Measurements from ENCODE around the gene POC1A. TPM values are rescaled to one million over a fixed set of nuclear protein-coding genes. Genes with fewer than 3 reads are reported as not detected.

The POC1A gene
- total RNA-seq, 1 donor from 2014 or later, result 5.7 TPM

GRCh38 chr3:52146189-52146588 lies 8.0 kb downstream of the POC1A start:
- no peaks in the 10 kb centered on the region for H3K9me3 Mint-ChIP-seq (ENCODE audit: low read depth)
- no peak overlapping the region for H3K4me3 Mint-ChIP-seq (ENCODE audit: unreplicated experiment)
- no peaks in the 10 kb centered on the region for H3K27me3 Mint-ChIP-seq (ENCODE audit: low read depth)
- DNase-seq (ENCODE audit: low spot score), result peak; percentile 46
- H3K27ac Mint-ChIP-seq (ENCODE audit: unreplicated experiment), result no peak overlapping the region
- peaks cover 2% of the 10 kb centered on the region for H3K36me3 Mint-ChIP-seq (ENCODE audit: low read depth)
- TF ChIP-seq CTCF (IDR thresholded peaks at IDR 0.05), result no peak
- H3K4me1 Mint-ChIP-seq (ENCODE audit: low read depth), result peaks cover 3% of the 10 kb centered on the region

GRCh38 chr3:52145736-52146110 lies 8.5 kb downstream of the POC1A start:
- H3K4me3 Mint-ChIP-seq (ENCODE audit: unreplicated experiment), result no peak overlapping the region
- H3K36me3 Mint-ChIP-seq (ENCODE audit: low read depth), result peaks cover 2% of the 10 kb centered on the region
- H3K27ac Mint-ChIP-seq (ENCODE audit: unreplicated experiment), result no peak overlapping the region

GRCh38 chr3:52144796-52145735 lies 9.2 kb downstream of the POC1A start:
- Mint-ChIP-seq H3K36me3 (ENCODE audit: low read depth) (peaks cover 2% of the 10 kb centered on the region), H3K4me1 (ENCODE audit: low read depth) (peaks cover 3% of the 10 kb centered on the region), H3K27me3 (ENCODE audit: low read depth) (no peaks in the 10 kb centered on the region), H3K27ac (ENCODE audit: unreplicated experiment) (peak overlapping the region; percentile 29), H3K4me3 (ENCODE audit: unreplicated experiment) (no peak overlapping the region), H3K9me3 (ENCODE audit: low read depth) (no peaks in the 10 kb centered on the region)
- no peak for TF ChIP-seq CTCF (IDR thresholded peaks at IDR 0.05)
- DNase-seq (ENCODE audit: low spot score), result peak; percentile 72

More at GRCh38 chr3:52145736-52146110, 8.5 kb downstream of the POC1A start:
- H3K9me3 Mint-ChIP-seq (ENCODE audit: low read depth), result no peaks in the 10 kb centered on the region
- no peaks in the 10 kb centered on the region for H3K27me3 Mint-ChIP-seq (ENCODE audit: low read depth)
- peaks cover 3% of the 10 kb centered on the region for H3K4me1 Mint-ChIP-seq (ENCODE audit: low read depth)
- TF ChIP-seq CTCF (IDR thresholded peaks at IDR 0.05), result no peak
- peak; percentile 81 for DNase-seq (ENCODE audit: low spot score)

DNA sequence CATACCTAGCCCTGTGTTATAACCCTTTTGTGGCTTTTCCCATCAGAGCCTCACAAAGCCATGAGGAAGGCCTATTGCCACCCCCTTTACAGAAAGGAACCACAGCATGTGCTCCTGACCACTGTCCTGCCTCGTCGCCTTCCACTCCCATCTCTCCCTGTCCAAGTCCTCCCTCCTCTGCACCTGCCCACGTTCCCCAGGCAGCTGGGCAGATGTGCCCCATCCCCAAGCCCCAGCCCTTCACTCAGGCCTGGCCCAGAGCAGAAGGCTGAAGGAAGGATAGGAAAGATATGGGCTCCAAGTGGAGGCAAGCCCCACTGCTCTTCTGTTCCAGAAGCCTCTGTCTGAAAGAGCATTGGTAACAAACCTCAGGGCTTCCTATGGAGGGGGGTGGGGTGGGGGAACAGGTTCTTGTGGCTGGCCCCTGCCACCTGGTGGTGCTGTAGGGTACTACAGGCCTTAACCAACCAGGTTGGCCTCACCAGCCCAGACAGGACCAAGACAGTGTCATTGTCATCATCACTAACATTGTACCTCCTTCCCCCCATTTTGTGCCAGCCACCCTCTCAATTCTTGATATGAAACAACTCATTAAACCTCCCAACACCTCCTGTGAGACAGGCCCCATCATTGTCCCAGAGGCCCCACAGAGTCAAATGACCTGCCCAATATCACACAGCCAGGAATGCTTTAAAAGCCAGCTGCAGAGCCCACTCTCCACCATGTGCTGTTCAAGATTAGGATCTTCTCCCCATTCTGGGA lies 10.0 kb downstream of the POC1A start:
- no peak overlapping the region for H3K4me3 Mint-ChIP-seq (ENCODE audit: unreplicated experiment)
- no peaks in the 10 kb centered on the region for H3K9me3 Mint-ChIP-seq (ENCODE audit: low read depth)
- TF ChIP-seq CTCF (IDR thresholded peaks at IDR 0.05), result peak; percentile 97
- H3K36me3 Mint-ChIP-seq (ENCODE audit: low read depth), result peaks cover 2% of the 10 kb centered on the region
- H3K27me3 Mint-ChIP-seq (ENCODE audit: low read depth), result no peaks in the 10 kb centered on the region
- H3K4me1 Mint-ChIP-seq (ENCODE audit: low read depth), result peaks cover 3% of the 10 kb centered on the region
- DNase-seq (ENCODE audit: low spot score), result peak; percentile 59
- no peak overlapping the region for H3K27ac Mint-ChIP-seq (ENCODE audit: unreplicated experiment)

- no peaks in the 10 kb centered on the region for H3K27me3 Mint-ChIP-seq (ENCODE audit: low read depth)
- peak; percentile 49 for DNase-seq (ENCODE audit: low spot score)
- no peaks in the 10 kb centered on the region for H3K9me3 Mint-ChIP-seq (ENCODE audit: low read depth)
- H3K4me3 Mint-ChIP-seq (ENCODE audit: unreplicated experiment), result no peak overlapping the region
- TF ChIP-seq CTCF (IDR thresholded peaks at IDR 0.05), result no peak
- H3K36me3 Mint-ChIP-seq (ENCODE audit: low read depth), result peaks cover 2% of the 10 kb centered on the region
- H3K4me1 Mint-ChIP-seq (ENCODE audit: low read depth), result peaks cover 3% of the 10 kb centered on the region
- H3K27ac Mint-ChIP-seq (ENCODE audit: unreplicated experiment), result no peak overlapping the region
These were observed 10.6 kb downstream of the POC1A start for GRCh38 chr3:52143616-52144015.

All from chondrocyte (in vitro differentiated cells).